Left ventricle myocardium inferior (tissue), 1 donor: ENCODE data around the gene PTPRM. TPM values are rescaled to one million over a fixed set of nuclear protein-coding genes. Genes with fewer than 3 reads are reported as not detected.

Source experiments
- DNase-seq: peaks from one replicate; pipeline ENCODE4 v3.0.0-alpha.2; 2020
- H3K27ac ChIP-seq: fragments of 200-600 bp; replicated peaks from 2 replicates; pipeline ENCODE4 v1.8.0; 2021
- H3K27me3 ChIP-seq: fragments of 200-600 bp; 2 replicates; pipeline ENCODE4 v1.8.0; 2021; ENCODE audit warnings: low read depth
- H3K36me3 ChIP-seq: fragments of 200-600 bp; 2 replicates; pipeline ENCODE4 v1.8.0; 2021
- H3K4me1 ChIP-seq: fragments of 200-600 bp; 2 replicates; pipeline ENCODE4 v1.8.0; 2021
- H3K4me3 ChIP-seq: fragments of 200-600 bp; 2 replicates; pipeline ENCODE4 v1.8.0; 2021; ENCODE audit warnings: mild to moderate bottlenecking, moderate library complexity
- H3K9me3 ChIP-seq: fragments of 200-600 bp; replicated peaks from 2 replicates; pipeline ENCODE4 v1.8.0; 2021
- intact Hi-C: fragments of 100-400 bp; cut with micrococcal nuclease; formaldehyde crosslinking; loops from one replicate; pipeline ENCODE4 v1.11.0; 2022
- total RNA-seq: library from RNA; stranded (reverse); fragmentation: NEBNext Ultra II Directional; extraction: Animal tissue kit (Norgen Biotek cat#: 25700); gene quantifications from one replicate; pipeline ENCODE4 v1.2.1, GENCODE V29; 2021
- TF ChIP-seq, protein P1 (sequence below): fragments of 200-600 bp; IDR thresholded peaks from 2 replicates; pipeline ENCODE4 v1.8.0; 2021; ENCODE audit warnings: antibody characterized with exemption, mild to moderate bottlenecking, borderline replicate concordance
- donor health status: DM: no; HTN: yes; CAD: no; lungs with severe emphysema.

PTPRM gene
- total RNA-seq, 1 donor from 2014 or later: 132 TPM

DNA sequence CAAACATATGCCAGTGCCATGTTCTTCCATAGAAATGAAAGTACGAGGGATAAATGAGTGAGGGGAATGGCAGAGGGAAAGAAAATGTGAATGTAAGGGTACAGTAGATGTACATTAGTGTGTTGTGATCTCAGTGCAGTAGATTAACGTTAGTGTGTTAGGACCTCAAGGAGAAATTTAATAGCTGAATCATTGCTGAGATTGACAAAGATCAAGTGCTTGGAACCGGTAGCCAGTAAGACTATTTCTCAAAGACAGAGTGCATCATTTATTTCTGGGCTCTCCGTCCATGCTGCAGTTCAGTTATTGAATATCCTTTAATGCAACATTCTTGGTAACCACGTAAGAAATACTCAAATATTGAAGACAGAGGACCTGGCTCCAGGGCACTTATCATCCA lies 246.0 kb downstream of the PTPRM start:
- H3K4me1 ChIP-seq: peaks cover 75% of the 10 kb centered on the region
- no peak for DNase-seq
- no peak overlapping the region for H3K4me3 ChIP-seq
- peaks cover 27% of the 10 kb centered on the region for H3K9me3 ChIP-seq
- TF ChIP-seq, protein P1, sequence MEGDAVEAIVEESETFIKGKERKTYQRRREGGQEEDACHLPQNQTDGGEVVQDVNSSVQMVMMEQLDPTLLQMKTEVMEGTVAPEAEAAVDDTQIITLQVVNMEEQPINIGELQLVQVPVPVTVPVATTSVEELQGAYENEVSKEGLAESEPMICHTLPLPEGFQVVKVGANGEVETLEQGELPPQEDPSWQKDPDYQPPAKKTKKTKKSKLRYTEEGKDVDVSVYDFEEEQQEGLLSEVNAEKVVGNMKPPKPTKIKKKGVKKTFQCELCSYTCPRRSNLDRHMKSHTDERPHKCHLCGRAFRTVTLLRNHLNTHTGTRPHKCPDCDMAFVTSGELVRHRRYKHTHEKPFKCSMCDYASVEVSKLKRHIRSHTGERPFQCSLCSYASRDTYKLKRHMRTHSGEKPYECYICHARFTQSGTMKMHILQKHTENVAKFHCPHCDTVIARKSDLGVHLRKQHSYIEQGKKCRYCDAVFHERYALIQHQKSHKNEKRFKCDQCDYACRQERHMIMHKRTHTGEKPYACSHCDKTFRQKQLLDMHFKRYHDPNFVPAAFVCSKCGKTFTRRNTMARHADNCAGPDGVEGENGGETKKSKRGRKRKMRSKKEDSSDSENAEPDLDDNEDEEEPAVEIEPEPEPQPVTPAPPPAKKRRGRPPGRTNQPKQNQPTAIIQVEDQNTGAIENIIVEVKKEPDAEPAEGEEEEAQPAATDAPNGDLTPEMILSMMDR: no peak
- intact Hi-C loops: no loop called here
- H3K36me3 ChIP-seq: peaks cover 8% of the 10 kb centered on the region
- H3K27me3 ChIP-seq: no peaks in the 10 kb centered on the region
- peak overlapping the region; percentile 62 for H3K27ac ChIP-seq

DNA sequence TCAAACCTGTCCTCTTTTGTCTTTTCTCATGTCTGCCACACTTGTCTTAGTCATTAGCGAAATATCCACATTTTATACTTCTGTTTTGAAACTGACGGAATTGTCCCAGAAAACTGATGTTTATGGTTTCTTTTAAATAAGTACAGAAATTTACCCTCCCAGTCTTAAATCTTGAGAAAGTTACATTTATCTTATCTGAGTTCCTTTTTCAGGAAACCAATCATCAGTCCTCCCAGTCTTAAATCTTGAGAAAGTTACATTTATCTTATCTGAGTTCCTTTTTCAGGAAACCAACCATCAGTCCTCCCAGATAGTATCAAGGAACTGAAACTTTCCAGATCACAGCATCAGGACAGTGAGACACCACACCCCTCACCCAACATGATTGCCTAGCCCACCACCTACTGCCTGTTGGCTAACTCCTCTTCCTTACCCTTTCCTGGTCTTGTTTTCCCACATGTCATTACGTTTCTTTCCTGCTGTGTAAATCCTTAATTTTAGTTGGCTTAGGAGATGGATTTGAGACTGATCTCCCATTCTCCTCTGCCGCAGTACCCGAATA lies 247.7 kb downstream of the PTPRM start:
- intact Hi-C loops: no loop called here
- Histone ChIP-seq H3K9me3 (peaks cover 27% of the 10 kb centered on the region), H3K27me3 (no peaks in the 10 kb centered on the region), H3K4me1 (peaks cover 71% of the 10 kb centered on the region), H3K4me3 (no peak overlapping the region), H3K36me3 (peaks cover 8% of the 10 kb centered on the region), H3K27ac (peak overlapping the region; percentile 45)
- DNase-seq: no peak
- TF ChIP-seq, protein P1: no peak

DNA sequence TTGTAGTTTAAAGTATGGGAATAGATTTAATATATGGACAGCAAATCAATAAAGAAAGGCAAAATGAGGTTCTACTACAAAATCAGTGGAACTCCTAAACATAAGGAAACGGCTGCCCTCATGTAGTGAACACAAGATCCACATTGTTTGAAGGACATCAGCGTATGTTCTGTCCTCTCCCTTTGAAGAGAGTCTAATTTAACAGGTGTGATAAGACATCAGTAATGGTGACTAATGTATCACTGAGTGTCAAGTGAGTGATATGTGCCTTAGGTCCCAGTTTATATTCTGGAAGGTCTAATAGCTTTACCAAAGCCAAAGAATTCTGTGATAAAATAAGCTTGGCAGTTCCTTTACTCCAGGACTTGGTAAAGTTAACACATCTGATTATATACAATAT lies 248.7 kb downstream of the PTPRM start:
- no peak for DNase-seq
- peaks cover 8% of the 10 kb centered on the region for H3K36me3 ChIP-seq
- TF ChIP-seq, protein P1: no peak
- H3K9me3 ChIP-seq: peaks cover 27% of the 10 kb centered on the region
- H3K4me1 ChIP-seq: peaks cover 70% of the 10 kb centered on the region
- H3K27me3 ChIP-seq: no peaks in the 10 kb centered on the region
- no peak overlapping the region for H3K4me3 ChIP-seq
- intact Hi-C loops: no loop called here
- peak overlapping the region; percentile 45 for H3K27ac ChIP-seq

DNA sequence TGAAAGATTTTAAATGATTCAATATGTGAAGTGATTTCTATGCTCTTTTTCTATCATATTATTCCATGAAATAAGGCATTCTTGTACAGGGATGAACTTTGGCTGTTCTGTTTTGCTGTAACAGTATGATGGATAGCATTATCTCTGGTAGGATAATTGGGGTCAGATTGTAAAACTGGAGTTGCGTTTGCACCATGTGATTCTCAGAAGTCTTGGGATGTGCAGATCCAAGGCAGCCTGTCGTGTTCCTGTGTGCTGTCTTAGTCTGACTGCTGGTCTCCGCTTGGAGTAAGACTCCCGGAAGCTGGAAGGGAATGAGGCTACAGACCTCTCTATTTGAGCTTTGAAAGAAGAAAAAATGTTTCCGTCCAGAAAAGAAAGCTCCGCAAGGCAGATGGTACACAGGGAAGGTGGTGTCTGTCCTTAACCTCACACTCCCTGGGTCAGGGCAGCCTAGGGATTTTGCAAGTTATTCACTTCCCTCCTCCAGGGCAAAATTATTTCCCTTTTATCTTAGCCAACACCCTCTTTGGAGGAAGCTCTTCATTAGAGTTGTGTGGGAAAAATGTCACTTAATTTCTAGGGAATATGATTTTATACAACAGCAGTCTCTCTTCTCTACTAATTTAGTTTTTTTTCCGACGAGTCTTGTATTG lies 250.6 kb downstream of the PTPRM start:
- TF ChIP-seq, protein P1: no peak
- H3K4me1 ChIP-seq: peaks cover 70% of the 10 kb centered on the region
- H3K27ac ChIP-seq: peak overlapping the region; percentile 32
- peaks cover 27% of the 10 kb centered on the region for H3K9me3 ChIP-seq
- intact Hi-C loops: no loop called here
- no peak for DNase-seq
- H3K27me3 ChIP-seq: no peaks in the 10 kb centered on the region
- no peak overlapping the region for H3K4me3 ChIP-seq
- peaks cover 8% of the 10 kb centered on the region for H3K36me3 ChIP-seq

DNA sequence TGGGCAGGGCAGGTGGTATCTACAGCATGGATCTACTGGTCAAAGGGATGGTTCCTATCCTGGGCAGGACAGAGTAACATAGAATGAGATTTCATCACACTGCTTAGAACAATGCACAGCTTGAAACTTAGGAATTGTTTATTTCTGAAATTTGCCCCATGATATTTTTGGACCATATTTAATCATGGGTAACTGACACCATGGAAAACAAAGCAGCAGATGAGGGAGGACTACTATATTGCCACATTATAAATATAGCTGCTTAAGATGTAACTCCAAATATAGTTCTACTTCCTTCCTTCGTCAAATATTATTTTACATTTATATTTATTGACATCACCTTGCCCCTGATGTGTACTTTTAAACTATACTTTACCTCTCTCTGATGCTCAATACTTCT lies 254.7 kb downstream of the PTPRM start:
- intact Hi-C loops: no loop called here
- Histone ChIP-seq H3K4me1 (peaks cover 93% of the 10 kb centered on the region), H3K27me3 (no peaks in the 10 kb centered on the region), H3K27ac (peak overlapping the region; percentile 70), H3K36me3 (no peaks in the 10 kb centered on the region), H3K4me3 (no peak overlapping the region), H3K9me3 (no peaks in the 10 kb centered on the region)
- no peak for DNase-seq
- TF ChIP-seq, protein P1: no peak
